Measurements from ENCODE around the gene MYLK.

MYLK gene

GRCh38 chr3:123695152-123695551 is 189.0 kb downstream of the MYLK start:
- no peaks in the 10 kb centered on the region for H3K9me3 Mint-ChIP-seq
- H3K27ac Mint-ChIP-seq: no peak overlapping the region
- H3K4me3 Mint-ChIP-seq: no peak overlapping the region
- CTCF ChIA-PET: interaction anchor here (0.9 to 1.3 kb wide), 2 partner anchors 28 to 53 kb away, joined by 3 to 5 read pairs; no protein-coding TSS in a partner anchor
- H3K36me3 Mint-ChIP-seq: no peaks in the 10 kb centered on the region
- H3K27me3 Mint-ChIP-seq: peaks cover 19% of the 10 kb centered on the region
- no peaks in the 10 kb centered on the region for H3K4me1 Mint-ChIP-seq
- no peak for DNase-seq

- CTCF ChIA-PET: interaction anchor here (0.9 to 1.3 kb wide), 2 partner anchors 29 to 52 kb away, joined by 3 to 5 read pairs; no protein-coding TSS in a partner anchor
- no peak overlapping the region for H3K27ac Mint-ChIP-seq
- H3K4me3 Mint-ChIP-seq: no peak overlapping the region
- H3K36me3 Mint-ChIP-seq: no peaks in the 10 kb centered on the region
- H3K27me3 Mint-ChIP-seq: peaks cover 21% of the 10 kb centered on the region
- DNase-seq: no peak
- H3K4me1 Mint-ChIP-seq: no peaks in the 10 kb centered on the region
- H3K9me3 Mint-ChIP-seq: no peaks in the 10 kb centered on the region
These were observed 189.6 kb downstream of the MYLK start for GRCh38 chr3:123694366-123695087.

- no peaks in the 10 kb centered on the region for H3K4me1 Mint-ChIP-seq
- no peaks in the 10 kb centered on the region for H3K36me3 Mint-ChIP-seq
- CTCF ChIA-PET: no interaction called here
- H3K9me3 Mint-ChIP-seq: no peaks in the 10 kb centered on the region
- no peak overlapping the region for H3K27ac Mint-ChIP-seq
- H3K27me3 Mint-ChIP-seq: peaks cover 25% of the 10 kb centered on the region
- no peak for DNase-seq
- no peak overlapping the region for H3K4me3 Mint-ChIP-seq
These were observed 190.4 kb downstream of the MYLK start for GRCh38 chr3:123693584-123694190.

GRCh38 chr3:123692671-123693070 is 191.5 kb downstream of the MYLK start:
- no peak for DNase-seq
- CTCF ChIA-PET: no interaction called here
- Mint-ChIP-seq H3K9me3 (no peaks in the 10 kb centered on the region), H3K27me3 (peaks cover 25% of the 10 kb centered on the region), H3K4me1 (no peaks in the 10 kb centered on the region), H3K4me3 (no peak overlapping the region), H3K27ac (no peak overlapping the region), H3K36me3 (no peaks in the 10 kb centered on the region)

- no peaks in the 10 kb centered on the region for H3K36me3 Mint-ChIP-seq
- no peaks in the 10 kb centered on the region for H3K9me3 Mint-ChIP-seq
- peaks cover 23% of the 10 kb centered on the region for H3K27me3 Mint-ChIP-seq
- no peak overlapping the region for H3K4me3 Mint-ChIP-seq
- H3K4me1 Mint-ChIP-seq: no peaks in the 10 kb centered on the region
- no peak for DNase-seq
- no peak overlapping the region for H3K27ac Mint-ChIP-seq
- CTCF ChIA-PET: no interaction called here
These were observed 192.1 kb downstream of the MYLK start for GRCh38 chr3:123692041-123692440.

- Mint-ChIP-seq H3K4me3 (no peak overlapping the region), H3K27me3 (peaks cover 10% of the 10 kb centered on the region), H3K36me3 (no peaks in the 10 kb centered on the region), H3K4me1 (no peaks in the 10 kb centered on the region), H3K27ac (no peak overlapping the region), H3K9me3 (no peaks in the 10 kb centered on the region)
- no peak for DNase-seq
- CTCF ChIA-PET: interaction anchor here (0.8 kb wide), 1 partner anchor 13 kb away, joined by 3 read pairs; no protein-coding TSS in a partner anchor
These were observed 194.3 kb downstream of the MYLK start for GRCh38 chr3:123689831-123690230.

- Mint-ChIP-seq H3K4me1 (no peaks in the 10 kb centered on the region), H3K27me3 (peaks cover 10% of the 10 kb centered on the region), H3K4me3 (no peak overlapping the region), H3K9me3 (no peaks in the 10 kb centered on the region), H3K27ac (no peak overlapping the region), H3K36me3 (no peaks in the 10 kb centered on the region)
- CTCF ChIA-PET: no interaction called here
- no peak for DNase-seq
These were observed 195.8 kb downstream of the MYLK start for GRCh38 chr3:123688241-123688747.

GRCh38 chr3:123687286-123687685 is 196.8 kb downstream of the MYLK start:
- no peak overlapping the region for H3K27ac Mint-ChIP-seq
- CTCF ChIA-PET: no interaction called here
- H3K9me3 Mint-ChIP-seq: no peaks in the 10 kb centered on the region

GRCh38 chr3:123686251-123686650 is 197.9 kb downstream of the MYLK start:
- no peak overlapping the region for H3K4me3 Mint-ChIP-seq
- H3K9me3 Mint-ChIP-seq: no peaks in the 10 kb centered on the region
- H3K27ac Mint-ChIP-seq: no peak overlapping the region
- no peak for DNase-seq
- CTCF ChIA-PET: no interaction called here
- H3K27me3 Mint-ChIP-seq: peaks cover 16% of the 10 kb centered on the region
- no peaks in the 10 kb centered on the region for H3K36me3 Mint-ChIP-seq
- no peaks in the 10 kb centered on the region for H3K4me1 Mint-ChIP-seq

More at GRCh38 chr3:123687286-123687685, 196.8 kb downstream of the MYLK start:
- Mint-ChIP-seq H3K4me3 (no peak overlapping the region), H3K4me1 (no peaks in the 10 kb centered on the region), H3K27me3 (peaks cover 10% of the 10 kb centered on the region), H3K36me3 (no peaks in the 10 kb centered on the region)
- no peak for DNase-seq

GRCh38 chr3:123685780-123686179 is 198.4 kb downstream of the MYLK start:
- no peaks in the 10 kb centered on the region for H3K9me3 Mint-ChIP-seq
- DNase-seq: no peak
- H3K27me3 Mint-ChIP-seq: peaks cover 18% of the 10 kb centered on the region
- H3K4me1 Mint-ChIP-seq: no peaks in the 10 kb centered on the region
- H3K27ac Mint-ChIP-seq: no peak overlapping the region
- no peaks in the 10 kb centered on the region for H3K36me3 Mint-ChIP-seq
- CTCF ChIA-PET: no interaction called here
- no peak overlapping the region for H3K4me3 Mint-ChIP-seq

- H3K9me3 Mint-ChIP-seq: no peaks in the 10 kb centered on the region
- no peaks in the 10 kb centered on the region for H3K36me3 Mint-ChIP-seq
- CTCF ChIA-PET: no interaction called here
These were observed 199.5 kb downstream of the MYLK start for GRCh38 chr3:123684636-123685035.

GRCh38 chr3:123684209-123684608 is 199.9 kb downstream of the MYLK start:
- Mint-ChIP-seq H3K9me3 (no peaks in the 10 kb centered on the region), H3K4me1 (no peaks in the 10 kb centered on the region), H3K27me3 (peaks cover 14% of the 10 kb centered on the region), H3K27ac (no peak overlapping the region), H3K4me3 (no peak overlapping the region), H3K36me3 (no peaks in the 10 kb centered on the region)
- DNase-seq: no peak
- CTCF ChIA-PET: interaction anchor here (0.8 kb wide), 1 partner anchor 42 kb away, joined by 3 read pairs; no protein-coding TSS in a partner anchor

More at GRCh38 chr3:123684636-123685035, 199.5 kb downstream of the MYLK start:
- no peak for DNase-seq
- Mint-ChIP-seq H3K4me3 (no peak overlapping the region), H3K27me3 (peaks cover 12% of the 10 kb centered on the region), H3K27ac (no peak overlapping the region), H3K4me1 (no peaks in the 10 kb centered on the region)

GRCh38 chr3:123683505-123684154 is 200.5 kb downstream of the MYLK start:
- Mint-ChIP-seq H3K36me3 (no peaks in the 10 kb centered on the region), H3K4me1 (no peaks in the 10 kb centered on the region), H3K9me3 (no peaks in the 10 kb centered on the region), H3K4me3 (no peak overlapping the region), H3K27ac (no peak overlapping the region), H3K27me3 (peaks cover 12% of the 10 kb centered on the region)
- CTCF ChIA-PET: interaction anchor here (0.8 kb wide), 1 partner anchor 41 kb away, joined by 3 read pairs; no protein-coding TSS in a partner anchor
- DNase-seq: no peak

GRCh38 chr3:123682781-123683504 is 201.2 kb downstream of the MYLK start:
- CTCF ChIA-PET: no interaction called here
- Mint-ChIP-seq H3K9me3 (no peaks in the 10 kb centered on the region), H3K4me3 (no peak overlapping the region), H3K4me1 (no peaks in the 10 kb centered on the region), H3K27me3 (peaks cover 18% of the 10 kb centered on the region), H3K27ac (no peak overlapping the region), H3K36me3 (no peaks in the 10 kb centered on the region)
- no peak for DNase-seq
